Astrocyte (in vitro differentiated cells and primary cell): ENCODE results near the gene RTP1. TPM values are rescaled to one million over a fixed set of nuclear protein-coding genes. Genes with fewer than 3 reads are reported as not detected.

Experiments used
- DNase-seq: peaks from one replicate; pipeline ENCODE4 v3.0.0-alpha.2; 2010; ENCODE audit warnings: low read depth
- FAIRE-seq: peaks from 2 replicates; lab custom pipeline; 2011; peaks lifted over from hg19 to GRCh38; lab: Jason Lieb, UNC
- H2AFZ ChIP-seq: 2 replicates; pipeline ENCODE4 v1.6.0; 2012; ENCODE audit warnings: low read depth, low read length, inconsistent platforms
- H3K27ac ChIP-seq: 2 replicates; pipeline ENCODE4 v1.5.1; 2011; ENCODE audit warnings: low read depth, low read length, inconsistent platforms
- H3K27me3 ChIP-seq: 2 replicates; pipeline ENCODE4 v1.6.0; 2011; ENCODE audit warnings: low read length, inconsistent platforms; ENCODE audit not compliant: insufficient read depth
- H3K36me3 ChIP-seq: 2 replicates; pipeline ENCODE4 v1.5.1; 2011; ENCODE audit warnings: low read length, inconsistent platforms; ENCODE audit not compliant: insufficient read depth
- H3K4me1 ChIP-seq: 2 replicates; pipeline ENCODE4 v1.5.1; 2011; ENCODE audit warnings: low read length, inconsistent platforms; ENCODE audit not compliant: insufficient read depth
- H3K4me2 ChIP-seq: 2 replicates; pipeline ENCODE4 v1.6.0; 2012; ENCODE audit warnings: low read length, inconsistent platforms
- H3K4me3 ChIP-seq: 2 replicates; pipeline ENCODE4 v1.5.1; 2011; ENCODE audit warnings: low read depth, mild to moderate bottlenecking, low read length, inconsistent platforms; ENCODE audit not compliant: insufficient read depth
- H3K79me2 ChIP-seq: 2 replicates; pipeline ENCODE4 v1.6.0; 2012; ENCODE audit warnings: mild to moderate bottlenecking, low read length, inconsistent platforms; ENCODE audit not compliant: insufficient read depth
- H3K9ac ChIP-seq: 2 replicates; pipeline ENCODE4 v1.6.0; 2012; ENCODE audit warnings: mild to moderate bottlenecking, low read length, inconsistent platforms
- H3K9me3 ChIP-seq: 2 replicates; pipeline ENCODE4 v1.5.1; 2012; ENCODE audit warnings: low read depth, mild to moderate bottlenecking, low read length, inconsistent platforms; ENCODE audit not compliant: insufficient read depth
- H4K20me1 ChIP-seq: 2 replicates; pipeline ENCODE4 v1.6.0; 2012; ENCODE audit warnings: low read length, inconsistent platforms; ENCODE audit not compliant: insufficient read depth
- H3K27ac Mint-ChIP-seq: one replicate; pipeline ENCODE4 v1.8.0; 2021; ENCODE audit warnings: mild to moderate bottlenecking, mixed read lengths; ENCODE audit not compliant: unreplicated experiment
- H3K27me3 Mint-ChIP-seq: one replicate; pipeline ENCODE4 v1.8.0; 2021; ENCODE audit warnings: low read depth, mixed read lengths; ENCODE audit not compliant: unreplicated experiment
- H3K36me3 Mint-ChIP-seq: one replicate; pipeline ENCODE4 v1.8.0; 2021; ENCODE audit warnings: low read depth, mixed read lengths; ENCODE audit not compliant: unreplicated experiment
- H3K4me1 Mint-ChIP-seq: one replicate; pipeline ENCODE4 v1.8.0; 2021; ENCODE audit warnings: low read depth, mixed read lengths; ENCODE audit not compliant: unreplicated experiment
- H3K4me3 Mint-ChIP-seq: one replicate; pipeline ENCODE4 v1.8.0; 2021; ENCODE audit warnings: mild to moderate bottlenecking, moderate library complexity, mixed read lengths; ENCODE audit not compliant: unreplicated experiment
- H3K9me3 Mint-ChIP-seq: one replicate; pipeline ENCODE4 v1.8.0; 2021; ENCODE audit warnings: mild to moderate bottlenecking, mixed read lengths; ENCODE audit not compliant: unreplicated experiment
- EZH2 ChIP-seq: IDR thresholded peaks from 2 replicates; pipeline ENCODE4 v1.6.1; 2012; ENCODE audit warnings: mild to moderate bottlenecking, low read length, inconsistent platforms; ENCODE audit not compliant: insufficient read depth
- total RNA-seq: library from RNA; stranded (reverse); gene quantifications from 2 replicates; pipeline ENCODE4 v1.2.1, GENCODE V29; 2021
- TF ChIP-seq, protein P1 (sequence below): IDR thresholded peaks from 2 replicates; pipeline ENCODE4 v1.5.1; 2011; ENCODE audit warnings: low read depth, mild to moderate bottlenecking, inconsistent platforms, low read length, moderate library complexity; ENCODE audit not compliant: insufficient read depth

RTP1 gene
- total RNA-seq, 1 donor from 2014 or later = not detected

DNA sequence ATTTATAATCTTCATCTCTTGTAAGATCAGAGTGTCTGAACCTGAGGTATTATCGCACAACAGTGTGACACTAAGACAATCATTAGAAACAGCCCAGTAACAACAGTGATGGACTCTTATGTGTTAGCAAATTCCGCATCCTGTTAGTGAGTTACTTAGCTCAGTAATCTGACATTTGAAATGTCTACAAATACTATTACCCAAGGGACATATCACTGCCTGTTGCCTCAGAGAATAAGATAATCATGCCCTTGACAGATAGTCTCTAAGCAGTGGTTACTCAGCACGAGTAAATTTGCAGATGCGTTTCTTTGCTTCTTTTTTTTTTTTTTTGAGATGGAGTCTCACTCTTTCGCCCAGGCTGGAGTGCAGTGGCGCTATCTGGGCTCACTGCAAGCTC, 13.4 kb upstream of the RTP1 start:
- no peaks in the 10 kb centered on the region for H4K20me1 ChIP-seq
- peaks cover 7% of the 10 kb centered on the region for H3K27me3 Mint-ChIP-seq
- H3K27ac Mint-ChIP-seq = peak overlapping the region; percentile 19
- FAIRE-seq (no peak), DNase-seq (no peak)
- H3K4me1 Mint-ChIP-seq = peaks cover 34% of the 10 kb centered on the region
- no peak overlapping the region for H3K4me3 Mint-ChIP-seq
- no peak overlapping the region for H2AFZ ChIP-seq
- no peaks in the 10 kb centered on the region for H3K27me3 ChIP-seq
- TF ChIP-seq, protein P1, sequence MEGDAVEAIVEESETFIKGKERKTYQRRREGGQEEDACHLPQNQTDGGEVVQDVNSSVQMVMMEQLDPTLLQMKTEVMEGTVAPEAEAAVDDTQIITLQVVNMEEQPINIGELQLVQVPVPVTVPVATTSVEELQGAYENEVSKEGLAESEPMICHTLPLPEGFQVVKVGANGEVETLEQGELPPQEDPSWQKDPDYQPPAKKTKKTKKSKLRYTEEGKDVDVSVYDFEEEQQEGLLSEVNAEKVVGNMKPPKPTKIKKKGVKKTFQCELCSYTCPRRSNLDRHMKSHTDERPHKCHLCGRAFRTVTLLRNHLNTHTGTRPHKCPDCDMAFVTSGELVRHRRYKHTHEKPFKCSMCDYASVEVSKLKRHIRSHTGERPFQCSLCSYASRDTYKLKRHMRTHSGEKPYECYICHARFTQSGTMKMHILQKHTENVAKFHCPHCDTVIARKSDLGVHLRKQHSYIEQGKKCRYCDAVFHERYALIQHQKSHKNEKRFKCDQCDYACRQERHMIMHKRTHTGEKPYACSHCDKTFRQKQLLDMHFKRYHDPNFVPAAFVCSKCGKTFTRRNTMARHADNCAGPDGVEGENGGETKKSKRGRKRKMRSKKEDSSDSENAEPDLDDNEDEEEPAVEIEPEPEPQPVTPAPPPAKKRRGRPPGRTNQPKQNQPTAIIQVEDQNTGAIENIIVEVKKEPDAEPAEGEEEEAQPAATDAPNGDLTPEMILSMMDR = no peak
- TF ChIP-seq EZH2 = no peak
- H3K27ac ChIP-seq = no peak overlapping the region
- H3K4me1 ChIP-seq = peaks cover 12% of the 10 kb centered on the region
- no peak overlapping the region for H3K4me2 ChIP-seq
- H3K36me3 Mint-ChIP-seq = no peaks in the 10 kb centered on the region
- no peak overlapping the region for H3K4me3 ChIP-seq
- H3K79me2 ChIP-seq = no peaks in the 10 kb centered on the region
- H3K9ac ChIP-seq = no peak overlapping the region
- H3K9me3 Mint-ChIP-seq = no peaks in the 10 kb centered on the region
- H3K9me3 ChIP-seq = no peaks in the 10 kb centered on the region
- no peaks in the 10 kb centered on the region for H3K36me3 ChIP-seq

DNA sequence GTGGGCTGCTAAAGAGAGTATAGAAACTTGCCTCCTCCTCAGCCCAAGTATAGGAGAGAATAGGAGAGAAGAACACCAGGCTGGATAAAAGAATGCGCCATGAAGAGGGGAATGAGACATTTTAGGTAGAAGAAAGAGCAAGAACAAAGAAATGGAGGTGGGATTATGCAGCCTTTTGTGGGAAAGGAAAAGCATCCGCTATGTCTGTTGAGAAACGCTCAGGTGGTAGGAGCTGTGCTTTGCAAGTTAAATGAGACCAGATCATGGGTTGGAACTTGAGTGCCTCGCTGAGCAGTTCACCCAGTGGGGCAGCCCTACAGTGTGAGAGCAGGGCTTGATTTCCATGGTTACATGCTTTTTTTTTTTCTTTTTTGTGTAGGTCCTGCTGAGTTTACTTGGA, 11.5 kb upstream of the RTP1 start:
- DNase-seq = no peak
- Histone ChIP-seq H3K9me3 (no peaks in the 10 kb centered on the region), H3K36me3 (no peaks in the 10 kb centered on the region), H3K27ac (no peak overlapping the region), H3K4me2 (no peak overlapping the region), H3K9ac (no peak overlapping the region), H3K79me2 (no peaks in the 10 kb centered on the region), H3K4me1 (peaks cover 12% of the 10 kb centered on the region), H2AFZ (no peak overlapping the region), H4K20me1 (no peaks in the 10 kb centered on the region), H3K27me3 (no peaks in the 10 kb centered on the region), H3K4me3 (no peak overlapping the region)
- Mint-ChIP-seq H3K27ac (peak overlapping the region; percentile 59), H3K36me3 (no peaks in the 10 kb centered on the region), H3K4me3 (no peak overlapping the region), H3K27me3 (no peaks in the 10 kb centered on the region), H3K9me3 (no peaks in the 10 kb centered on the region), H3K4me1 (peaks cover 43% of the 10 kb centered on the region)
- no peak for FAIRE-seq
- TF ChIP-seq, protein P1 = no peak
- no peak for TF ChIP-seq EZH2

DNA sequence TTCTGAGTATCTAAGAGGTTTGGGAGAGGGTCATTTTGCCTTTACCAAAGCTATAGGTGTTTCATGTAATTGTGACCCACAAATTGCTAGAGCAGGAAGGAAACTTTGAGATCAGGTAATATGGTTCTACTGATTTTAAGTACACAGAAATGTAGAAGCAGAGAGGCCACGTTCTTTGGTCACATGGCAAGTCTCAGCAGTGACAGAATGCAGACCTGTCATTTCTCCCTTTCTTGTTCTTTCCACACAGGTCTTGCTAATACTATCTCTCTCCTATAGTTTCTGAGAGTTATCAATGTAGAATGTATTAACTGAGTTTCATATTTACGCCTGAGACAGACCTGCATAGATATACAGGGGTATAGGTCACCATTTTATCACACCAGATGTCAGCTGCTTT, 10.9 kb upstream of the RTP1 start:
- H3K9me3 Mint-ChIP-seq = peaks cover 2% of the 10 kb centered on the region
- H3K27ac Mint-ChIP-seq = peak overlapping the region; percentile 6
- no peaks in the 10 kb centered on the region for H3K27me3 Mint-ChIP-seq
- no peak for FAIRE-seq
- no peaks in the 10 kb centered on the region for H3K79me2 ChIP-seq
- peaks cover 12% of the 10 kb centered on the region for H3K4me1 ChIP-seq
- no peaks in the 10 kb centered on the region for H3K36me3 ChIP-seq
- DNase-seq = no peak
- H3K9me3 ChIP-seq = no peaks in the 10 kb centered on the region
- peak overlapping the region; percentile 60 for H3K4me2 ChIP-seq
- H3K36me3 Mint-ChIP-seq = no peaks in the 10 kb centered on the region
- H3K4me3 Mint-ChIP-seq = no peak overlapping the region
- no peak overlapping the region for H3K4me3 ChIP-seq
- no peaks in the 10 kb centered on the region for H3K27me3 ChIP-seq
- H3K4me1 Mint-ChIP-seq = peaks cover 43% of the 10 kb centered on the region
- H3K27ac ChIP-seq = peak overlapping the region; percentile 57
- H4K20me1 ChIP-seq = no peaks in the 10 kb centered on the region
- H2AFZ ChIP-seq = no peak overlapping the region
- no peak overlapping the region for H3K9ac ChIP-seq
- no peak for TF ChIP-seq EZH2
- TF ChIP-seq, protein P1 = no peak
